Measurements from ENCODE around the gene ATAT1.

Gene ATAT1

DNA sequence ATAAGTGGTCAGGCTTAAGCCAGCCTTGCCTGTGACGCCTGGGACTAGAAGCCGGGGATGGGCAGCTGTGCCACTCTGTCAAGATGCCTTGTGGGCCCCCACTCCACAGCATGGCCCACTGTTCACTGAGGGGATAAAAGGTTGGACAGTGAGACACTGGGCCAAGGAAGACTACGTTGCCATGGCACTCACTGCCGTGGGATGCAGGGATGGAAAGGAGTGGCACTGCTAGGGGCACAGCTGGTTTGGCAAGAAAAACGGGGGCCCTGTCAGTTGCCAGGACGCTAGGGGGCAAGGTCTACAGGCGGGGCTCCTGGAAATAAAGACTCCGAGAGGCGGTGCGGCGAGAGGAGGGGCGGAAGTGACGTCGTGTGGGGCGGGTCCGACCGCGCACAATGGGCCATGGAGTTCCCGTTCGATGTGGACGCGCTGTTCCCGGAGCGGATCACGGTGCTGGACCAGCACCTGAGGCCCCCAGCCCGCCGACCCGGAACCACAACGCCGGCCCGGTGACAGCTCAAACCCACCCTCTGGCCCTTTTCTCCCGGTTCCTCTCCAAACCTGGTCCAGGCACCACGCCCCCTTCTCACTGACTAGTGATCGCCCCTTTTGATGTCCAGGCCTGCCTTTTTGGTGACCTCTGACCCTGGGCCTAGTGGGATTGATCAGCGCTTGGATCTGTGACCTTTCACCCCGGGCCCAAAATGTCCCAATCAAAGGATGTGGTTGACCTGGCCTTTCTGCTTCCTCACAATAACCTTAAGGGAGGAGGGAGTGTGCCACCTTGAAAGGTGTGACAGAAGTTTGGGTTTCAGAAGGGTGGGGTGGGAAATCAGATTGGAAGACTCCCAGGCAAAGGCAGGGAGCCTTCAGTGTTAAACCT is at the start of gene ATAT1:
ATAT1 (plus strand) TSS at position 391 of the 883 bp plus-strand sequence.
- peak; percentile 62 for DNase-seq

DNA sequence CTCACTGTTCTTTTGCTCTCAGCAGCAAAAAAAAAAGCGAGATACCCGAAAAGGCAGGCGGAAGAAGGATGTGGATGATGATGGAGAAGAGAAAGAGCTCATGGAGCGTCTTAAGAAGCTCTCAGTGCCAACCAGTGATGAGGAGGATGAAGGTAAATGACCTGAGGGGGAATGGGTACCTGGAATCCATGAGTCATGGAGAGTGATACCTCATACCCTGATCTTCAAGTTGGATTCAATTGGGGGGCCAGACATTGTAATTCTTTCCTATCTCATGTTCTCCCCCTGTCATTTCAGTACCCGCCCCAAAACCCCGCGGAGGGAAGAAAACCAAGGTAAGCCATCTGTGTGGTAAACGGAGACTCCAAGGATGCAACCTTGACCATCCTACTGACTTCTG is 48.6 kb upstream of the ATAT1 start:
- no peak for DNase-seq

DNA sequence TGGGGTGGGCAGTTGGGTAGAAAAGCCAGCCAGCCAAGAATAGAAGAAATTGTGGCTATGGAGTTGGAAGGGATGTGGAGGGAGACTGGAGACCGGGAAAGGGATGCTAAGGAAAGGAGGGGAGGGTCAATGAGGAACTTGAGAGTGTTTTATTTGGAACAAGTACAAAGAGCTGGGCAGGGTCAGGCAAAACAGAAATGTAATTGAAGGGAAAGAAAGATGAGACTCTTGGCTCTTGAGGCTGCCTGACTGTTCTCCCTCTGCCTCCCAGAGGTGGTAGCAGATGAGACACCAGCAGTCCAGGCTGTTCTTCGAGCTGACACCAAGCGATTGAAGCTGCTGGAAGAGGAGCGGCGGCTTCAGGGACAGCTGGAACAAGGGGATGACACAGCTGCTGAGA is 42.8 kb upstream of the ATAT1 start:
- DNase-seq: no peak

DNA sequence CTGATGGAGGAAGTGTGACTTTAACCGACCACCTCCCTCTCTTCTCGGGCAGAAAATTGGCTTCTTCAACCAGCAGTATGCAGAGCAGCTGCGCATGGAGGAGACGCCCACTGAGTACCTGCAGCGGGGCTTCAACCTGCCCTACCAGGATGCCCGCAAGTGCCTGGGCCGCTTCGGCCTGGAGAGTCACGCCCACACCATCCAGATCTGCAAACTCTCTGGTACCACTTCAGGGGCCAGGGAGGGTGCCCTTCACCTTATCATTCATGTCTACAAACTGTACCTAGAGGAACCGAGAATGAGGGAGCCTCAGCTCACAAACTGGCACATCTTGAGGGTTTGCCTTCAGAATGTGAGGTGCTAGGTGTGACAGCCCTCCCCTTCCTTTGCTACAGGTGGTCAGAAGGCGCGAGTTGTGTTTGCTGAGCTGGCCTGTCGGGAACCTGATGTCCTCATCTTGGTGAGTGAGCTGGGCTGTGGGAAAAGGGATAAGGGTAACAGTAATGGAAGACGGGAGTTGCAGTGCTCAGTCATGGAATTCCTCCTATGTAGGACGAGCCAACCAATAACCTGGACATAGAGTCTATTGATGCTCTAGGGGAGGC is 36.8 kb upstream of the ATAT1 start:
- DNase-seq: no peak

DNA sequence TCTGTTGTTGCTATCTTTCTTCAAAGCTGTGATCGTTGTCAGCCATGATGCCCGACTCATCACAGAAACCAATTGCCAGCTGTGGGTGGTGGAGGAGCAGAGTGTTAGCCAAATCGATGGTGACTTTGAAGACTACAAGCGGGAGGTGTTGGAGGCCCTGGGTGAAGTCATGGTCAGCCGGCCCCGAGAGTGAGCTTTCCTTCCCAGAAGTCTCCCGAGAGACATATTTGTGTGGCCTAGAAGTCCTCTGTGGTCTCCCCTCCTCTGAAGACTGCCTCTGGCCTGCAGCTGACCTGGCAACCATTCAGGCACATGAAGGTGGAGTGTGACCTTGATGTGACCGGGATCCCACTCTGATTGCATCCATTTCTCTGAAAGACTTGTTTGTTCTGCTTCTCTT is 36.2 kb upstream of the ATAT1 start:
- no peak for DNase-seq

DNA sequence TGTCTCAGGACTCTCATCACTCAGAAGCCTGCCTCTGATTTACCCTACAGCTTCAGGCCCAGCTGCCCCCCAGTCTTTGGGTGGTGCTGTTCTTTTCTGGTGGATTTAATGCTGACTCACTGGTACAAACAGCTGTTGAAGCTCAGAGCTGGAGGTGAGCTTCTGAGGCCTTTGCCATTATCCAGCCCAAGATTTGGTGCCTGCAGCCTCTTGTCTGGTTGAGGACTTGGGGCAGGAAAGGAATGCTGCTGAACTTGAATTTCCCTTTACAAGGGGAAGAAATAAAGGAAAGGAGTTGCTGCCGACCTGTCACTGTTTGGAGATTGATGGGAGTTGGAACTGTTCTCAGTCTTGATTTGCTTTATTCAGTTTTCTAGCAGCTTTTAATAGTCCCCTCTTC is 35.7 kb upstream of the ATAT1 start:
- DNase-seq: no peak

DNA sequence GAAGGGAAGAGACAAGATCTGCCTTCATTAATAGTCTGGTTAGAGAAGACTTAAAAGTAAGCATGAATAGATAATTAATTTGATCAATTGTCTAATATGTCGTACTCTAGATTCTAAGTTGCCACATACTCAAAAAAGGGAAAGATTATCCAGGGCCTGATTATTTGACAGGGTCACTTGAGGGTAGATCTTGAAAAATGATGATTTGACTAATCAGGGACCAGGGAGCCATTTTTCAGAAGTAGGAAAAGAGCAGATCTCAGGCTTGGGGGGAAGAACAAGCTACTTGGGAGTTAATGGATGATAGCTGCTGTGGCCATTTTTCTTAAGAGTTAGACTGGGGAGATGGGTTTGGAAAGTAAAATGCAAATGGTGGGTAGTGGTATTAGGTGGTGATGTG is 34.4 kb upstream of the ATAT1 start:
- no peak for DNase-seq

DNA sequence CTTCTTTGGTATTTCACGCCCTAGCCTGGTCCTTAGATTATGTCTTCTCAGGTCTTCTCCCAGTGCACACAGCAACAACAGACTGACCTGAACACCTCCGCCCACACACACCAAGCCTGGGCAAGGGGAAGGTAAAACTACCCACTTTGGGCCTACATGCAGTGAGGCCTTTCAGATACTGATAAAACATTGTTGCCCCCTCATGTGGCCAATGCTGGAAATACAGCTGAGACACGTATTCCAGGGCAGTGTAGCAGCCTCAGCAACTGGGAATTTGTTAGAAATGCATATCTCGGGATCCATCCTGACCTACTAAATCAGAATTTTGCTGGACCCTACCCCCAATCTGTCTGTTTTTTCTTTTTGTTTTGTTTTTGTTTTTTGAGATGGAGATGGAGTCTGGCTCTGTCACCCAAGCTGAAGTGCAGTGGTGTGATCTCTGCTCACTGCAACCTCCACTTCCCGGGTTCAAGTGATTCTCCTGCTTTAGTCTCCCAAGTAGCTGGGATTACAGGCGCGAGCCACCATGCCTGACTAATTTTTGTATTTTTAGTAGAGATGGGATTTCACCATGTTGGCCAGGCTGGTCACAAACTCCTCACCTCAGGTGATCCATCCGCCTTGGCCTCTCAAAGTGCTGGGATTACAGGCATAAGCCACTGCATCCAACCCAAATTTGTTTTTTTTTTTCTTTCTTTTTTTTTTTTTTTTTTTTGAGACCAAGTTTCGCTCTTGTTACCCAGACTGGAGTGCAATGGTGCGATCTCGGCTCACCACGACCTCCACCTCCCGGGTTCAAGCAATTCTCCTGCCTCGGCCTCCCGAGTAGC is 29.1 kb upstream of the ATAT1 start:
- peak; percentile 27 for DNase-seq

DNA sequence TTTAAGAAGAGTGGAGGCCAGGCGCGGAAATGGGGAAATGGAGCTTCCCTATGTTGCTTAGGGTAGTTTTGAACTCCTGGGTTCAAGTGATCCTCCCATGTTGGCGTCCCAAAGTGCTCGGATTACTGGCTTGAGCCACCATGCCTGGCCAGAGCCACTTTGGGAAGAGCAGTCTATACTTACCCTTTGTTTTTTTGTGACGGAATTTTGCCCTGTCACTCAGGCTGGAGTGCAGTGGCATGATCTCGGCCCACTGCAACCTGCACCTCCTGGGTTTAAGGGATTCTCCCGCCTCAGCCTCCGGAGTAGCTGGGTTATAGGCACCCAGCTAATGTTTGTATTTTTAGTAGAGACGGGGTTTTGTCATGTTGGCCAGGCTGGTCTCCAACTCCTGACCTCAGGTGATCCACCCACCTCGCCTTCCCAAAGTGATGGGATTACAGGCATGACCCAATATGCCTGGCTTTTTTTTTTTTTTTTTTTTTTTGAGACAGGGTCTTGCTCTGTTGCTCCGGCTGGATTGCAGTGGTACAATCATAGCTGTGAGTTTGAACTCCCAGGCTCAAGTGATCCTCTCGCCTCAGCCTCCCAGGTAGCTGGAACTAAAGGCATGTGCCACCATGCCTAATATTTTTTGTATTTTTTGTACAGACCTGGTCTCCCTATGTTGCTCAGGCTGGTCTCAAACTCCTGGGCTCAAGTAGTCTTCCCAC is 27.6 kb upstream of the ATAT1 start:
- DNase-seq: no peak

DNA sequence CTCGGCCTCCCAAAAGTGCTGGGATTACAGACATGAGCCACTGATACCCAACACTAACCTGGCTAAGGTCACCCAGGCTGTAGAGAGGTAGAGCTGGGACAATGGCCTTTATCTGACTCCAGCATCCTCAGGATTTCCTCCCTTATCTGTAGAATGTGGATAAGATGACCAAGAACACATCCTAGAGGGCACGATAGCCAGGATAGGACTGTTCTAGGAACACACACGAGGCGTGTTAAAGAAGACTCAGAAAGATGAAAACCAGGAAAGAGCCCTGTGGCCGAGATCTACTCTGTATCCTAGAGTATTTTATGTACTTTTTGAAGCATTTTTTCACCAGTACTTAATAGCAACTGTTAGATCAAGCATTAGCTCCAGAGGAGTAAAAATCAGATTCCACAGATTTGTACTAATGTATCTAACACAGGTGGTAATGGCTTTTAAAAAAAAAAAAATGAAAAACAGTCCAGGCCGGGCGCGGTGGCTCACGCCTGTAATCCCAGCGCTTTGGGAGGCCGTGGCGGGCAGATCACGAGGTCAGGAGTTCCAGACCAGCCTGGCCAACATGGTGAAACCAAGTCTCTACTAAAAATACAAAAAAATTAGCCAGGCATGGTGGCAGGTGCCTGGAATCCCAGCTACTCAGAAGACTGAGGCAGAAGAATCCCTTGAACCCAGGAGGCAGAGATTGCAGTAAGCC is 26.9 kb upstream of the ATAT1 start:
- no peak for DNase-seq

DNA sequence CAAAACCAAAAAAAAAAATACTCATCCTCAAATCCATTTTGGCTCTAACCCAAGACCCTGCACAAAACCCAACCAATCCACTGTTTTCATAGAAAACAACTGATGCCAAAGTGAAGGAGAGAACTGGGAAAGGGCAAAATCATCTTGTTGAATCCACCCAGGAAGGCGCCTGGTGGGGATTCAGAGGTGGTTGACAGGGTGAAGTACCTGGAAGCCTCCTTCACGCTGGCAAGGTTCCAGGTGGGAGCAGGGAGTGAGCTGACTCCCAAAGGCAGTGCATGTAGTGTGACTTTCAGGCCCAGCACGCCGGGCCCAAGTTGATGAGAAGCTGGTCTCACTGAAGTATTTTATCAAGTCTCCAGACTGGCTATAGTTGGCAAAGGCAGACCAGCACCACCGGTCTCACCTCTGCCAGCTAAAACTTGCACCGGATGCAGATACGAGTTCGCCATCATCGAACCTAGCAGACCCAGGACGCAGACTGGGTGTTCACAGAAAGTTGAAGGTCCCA is 26.2 kb upstream of the ATAT1 start:
- no peak for DNase-seq

DNA sequence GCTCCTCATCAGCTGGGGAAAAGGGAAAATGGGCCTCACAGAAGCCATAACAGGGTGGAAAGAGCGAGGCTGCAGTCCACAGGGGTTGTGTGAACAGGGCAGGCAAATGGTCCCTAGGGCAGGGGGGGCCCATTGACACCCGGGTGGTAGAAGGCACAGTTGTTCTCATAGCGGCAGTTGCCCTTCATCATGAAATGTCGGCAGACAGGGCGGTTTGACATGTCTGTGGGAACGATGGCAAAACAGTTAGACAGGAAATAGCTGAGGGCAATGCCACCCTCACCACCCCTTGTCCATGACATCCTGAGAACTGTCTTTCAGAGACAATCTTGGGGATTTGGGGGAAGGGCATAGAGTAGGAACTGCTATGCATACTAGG is 25.2 kb upstream of the ATAT1 start:
- DNase-seq: no peak

DNA sequence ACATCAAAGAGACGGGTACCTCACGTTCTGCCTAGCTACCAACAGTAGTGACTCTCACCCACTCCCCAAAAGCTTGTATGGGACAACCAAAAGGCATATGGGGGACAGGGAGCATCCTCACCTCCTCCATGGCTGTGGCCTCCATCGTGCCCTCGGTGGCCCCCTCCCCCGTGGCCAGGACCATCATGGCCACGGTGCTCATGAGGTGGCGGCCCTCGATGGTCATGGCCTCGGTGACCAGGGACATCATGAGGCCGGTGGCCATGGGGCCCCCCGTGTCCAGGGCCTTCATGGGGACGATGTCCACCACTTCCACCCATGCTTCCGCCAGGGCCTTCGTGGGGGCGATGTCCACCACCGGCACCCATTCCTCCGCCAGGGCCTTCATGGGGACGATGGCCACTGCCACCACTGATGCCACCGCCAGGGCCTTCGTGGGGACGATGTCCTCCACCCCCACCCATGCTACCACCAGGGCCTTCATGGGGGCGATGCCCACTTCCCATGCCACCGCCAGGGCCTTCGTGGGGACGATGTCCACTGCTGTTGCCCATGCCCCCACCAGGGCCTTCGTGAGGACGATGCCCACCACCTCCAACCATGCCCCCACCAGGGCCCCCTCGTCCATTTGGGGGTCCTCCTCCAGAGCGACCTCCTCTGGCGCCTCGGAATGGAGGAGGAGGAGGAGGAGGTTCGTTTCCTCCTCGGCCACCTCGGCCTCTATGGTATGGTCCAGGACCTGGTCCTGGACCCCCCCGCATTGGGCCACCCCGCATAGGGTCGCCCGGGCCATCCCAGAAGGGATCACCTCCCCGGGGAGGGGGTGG is 24.6 kb upstream of the ATAT1 start:
- DNase-seq: no peak

DNA sequence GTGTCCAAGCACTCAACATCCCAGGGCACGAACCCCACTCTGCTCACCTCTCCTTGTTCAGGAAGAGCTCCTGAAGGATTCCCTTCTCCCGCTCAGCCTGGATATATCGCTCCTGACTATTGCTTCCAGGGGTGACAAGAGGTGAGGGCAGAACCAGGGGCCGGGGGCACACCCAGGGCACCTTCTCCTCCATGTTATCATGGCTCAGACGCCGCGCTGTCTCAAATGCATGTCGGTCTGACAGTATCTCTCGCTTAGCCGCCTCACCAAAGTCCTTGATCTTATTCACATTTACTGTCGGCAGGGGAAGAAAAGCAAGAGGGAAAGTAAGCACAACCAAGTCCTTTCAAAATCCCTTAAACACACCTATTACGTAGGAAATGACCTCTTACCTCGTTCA is 22.7 kb upstream of the ATAT1 start:
- no peak for DNase-seq

DNA sequence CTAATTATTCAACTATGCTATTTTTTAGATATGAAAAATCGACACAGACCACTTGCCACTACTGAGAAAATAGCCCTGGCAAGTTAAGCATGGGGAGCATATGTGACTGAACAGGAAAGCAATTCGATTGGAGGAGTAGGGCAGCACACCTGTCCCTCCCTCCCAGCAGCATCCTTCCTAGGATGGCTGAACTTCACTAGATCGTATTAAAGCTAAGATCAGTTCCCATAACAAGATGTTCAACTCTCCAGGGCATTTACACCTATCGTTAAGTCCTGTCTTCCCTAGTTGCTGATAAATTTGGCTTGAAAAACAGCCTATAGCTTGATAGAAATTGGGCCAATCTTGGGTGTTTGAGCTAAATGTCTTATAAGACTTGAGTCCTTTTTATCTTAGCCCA is 16.6 kb upstream of the ATAT1 start:
- DNase-seq: no peak

DNA sequence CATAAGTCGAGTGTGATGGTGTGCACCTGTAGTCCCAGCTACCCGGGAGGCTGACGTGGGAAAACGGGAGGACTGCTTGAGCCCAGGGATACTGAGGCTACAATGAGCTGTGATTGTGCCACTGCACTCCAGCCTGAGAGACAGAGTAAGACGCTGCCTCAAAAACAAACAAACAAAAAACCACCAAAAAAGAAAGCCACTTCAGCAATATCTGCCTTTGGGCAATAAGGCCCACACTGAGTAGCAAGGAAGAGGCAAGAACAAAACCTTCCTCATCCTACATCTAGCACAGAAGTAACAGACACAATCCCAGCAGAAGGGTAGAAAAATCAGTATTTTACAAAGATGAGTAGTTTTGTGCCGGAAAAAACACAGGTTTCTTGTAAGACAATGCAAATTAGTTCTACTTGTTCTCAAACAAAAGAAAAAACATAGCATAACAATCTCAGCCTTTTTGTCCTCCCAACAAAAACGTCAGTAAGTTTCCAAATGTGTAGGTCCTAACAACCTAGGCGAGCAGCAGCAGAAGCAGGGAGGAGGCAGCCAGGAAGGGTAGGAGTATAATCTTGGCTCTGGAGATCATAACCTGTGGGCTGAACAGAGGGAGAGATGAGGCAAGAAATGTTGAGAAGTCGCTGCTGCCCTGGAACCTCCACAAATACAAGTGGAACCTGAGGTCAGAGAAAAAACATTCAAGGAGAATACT is 15.4 kb upstream of the ATAT1 start:
- DNase-seq: no peak

DNA sequence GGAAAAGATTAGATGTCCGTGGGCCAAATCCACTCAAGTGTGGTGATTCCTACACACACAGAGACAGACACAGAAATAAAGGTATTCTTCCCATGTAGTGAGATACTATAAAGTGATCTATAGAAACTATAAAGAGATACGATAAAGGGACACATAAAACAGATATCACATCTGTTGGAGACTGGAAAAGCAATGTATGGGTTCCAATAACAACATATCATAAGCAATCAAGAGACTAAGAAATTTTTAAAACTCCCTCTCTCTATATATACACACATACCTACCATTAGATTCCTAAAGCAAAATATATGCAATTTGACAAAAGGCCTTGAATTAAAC is 14.8 kb upstream of the ATAT1 start:
- no peak for DNase-seq

DNA sequence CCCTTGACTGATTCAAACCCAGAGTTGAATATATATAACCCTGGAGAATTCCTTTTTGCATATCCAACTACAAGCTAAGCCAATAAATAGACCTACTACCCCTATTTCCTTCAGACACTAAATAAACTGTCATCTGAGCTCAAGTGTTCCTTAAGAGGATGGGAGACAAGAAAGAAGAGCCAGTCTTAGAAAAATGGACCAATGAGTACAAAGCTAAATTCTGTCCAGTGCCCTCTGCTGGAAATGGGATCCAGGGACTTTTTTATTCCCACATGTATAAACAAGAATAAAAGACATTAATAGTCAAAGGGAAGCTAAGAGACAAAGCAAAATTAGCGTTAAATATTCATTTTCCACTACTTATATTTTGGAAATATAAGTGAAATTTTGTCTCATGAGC is 14.5 kb upstream of the ATAT1 start:
- no peak for DNase-seq

DNA sequence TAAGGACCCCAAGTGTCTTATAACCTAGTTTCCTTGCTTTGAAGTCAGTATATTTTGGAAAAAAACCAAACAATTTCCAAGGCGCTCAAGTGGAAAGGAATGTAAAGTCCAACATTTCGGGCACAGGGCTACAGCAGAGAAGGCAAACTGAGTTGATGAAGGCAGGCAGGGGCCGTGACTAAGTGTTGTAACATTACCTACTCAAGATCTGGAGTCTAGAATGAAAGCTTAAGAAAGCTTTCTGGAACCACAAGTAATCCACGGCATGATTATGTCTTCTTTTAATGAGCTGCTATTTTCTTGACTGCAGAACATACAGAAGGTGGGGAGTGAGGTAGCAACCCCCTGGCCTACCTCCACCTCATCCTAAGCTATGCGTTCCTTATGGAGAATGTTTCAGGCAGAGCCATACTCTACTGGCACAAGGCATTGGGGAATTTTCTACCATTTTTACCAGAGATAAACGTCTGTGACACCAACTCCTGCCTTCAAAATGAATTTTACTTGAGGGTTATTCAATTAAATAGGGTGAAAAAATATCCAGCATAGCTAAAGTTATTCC is 13.9 kb upstream of the ATAT1 start:
- no peak for DNase-seq

DNA sequence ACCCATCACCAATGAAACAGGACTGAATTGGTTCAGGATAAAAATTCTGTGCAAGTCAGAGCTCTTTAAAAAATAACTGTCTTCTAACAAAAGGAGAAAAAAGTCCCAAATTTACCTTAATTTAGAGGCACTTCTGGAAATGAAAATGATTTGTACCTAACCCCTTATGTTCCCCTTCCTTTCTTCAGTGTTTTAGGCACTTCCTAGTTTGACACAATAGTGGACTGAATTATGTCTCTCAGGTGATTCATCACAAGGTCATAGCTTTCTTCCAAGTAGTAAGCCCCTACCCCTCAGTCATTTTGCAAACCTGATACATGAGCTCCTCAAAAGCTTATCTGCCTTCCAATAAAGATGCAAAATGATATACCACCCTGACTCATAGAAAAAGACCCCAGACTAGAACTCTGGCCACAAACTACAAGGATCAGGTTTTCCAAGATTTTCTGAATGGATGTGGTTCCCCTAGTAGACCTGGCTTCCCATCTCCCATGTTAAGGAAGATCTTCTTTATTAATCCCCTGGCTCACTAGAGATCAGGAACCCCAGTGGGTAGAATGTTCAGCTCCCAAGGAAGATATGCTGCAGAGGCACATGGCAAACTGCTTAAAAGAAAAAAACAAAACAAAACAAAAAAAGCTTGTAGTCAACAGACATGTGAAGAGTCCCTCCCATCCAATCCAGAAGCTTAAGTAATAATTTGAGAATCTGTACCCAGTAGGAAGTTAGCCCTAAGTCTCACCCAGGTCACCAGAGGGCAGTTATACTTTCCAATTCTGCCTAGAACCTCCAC is 13.2 kb upstream of the ATAT1 start:
- no peak for DNase-seq

Measured in NCI-H510A (cell line).